ENCODE data around the gene SRD5A2. TPM values are rescaled to one million over a fixed set of nuclear protein-coding genes. Genes with fewer than 3 reads are reported as not detected.

The SRD5A2 gene
- total RNA-seq, 4 donors from 2014 or later = not detected

DNA sequence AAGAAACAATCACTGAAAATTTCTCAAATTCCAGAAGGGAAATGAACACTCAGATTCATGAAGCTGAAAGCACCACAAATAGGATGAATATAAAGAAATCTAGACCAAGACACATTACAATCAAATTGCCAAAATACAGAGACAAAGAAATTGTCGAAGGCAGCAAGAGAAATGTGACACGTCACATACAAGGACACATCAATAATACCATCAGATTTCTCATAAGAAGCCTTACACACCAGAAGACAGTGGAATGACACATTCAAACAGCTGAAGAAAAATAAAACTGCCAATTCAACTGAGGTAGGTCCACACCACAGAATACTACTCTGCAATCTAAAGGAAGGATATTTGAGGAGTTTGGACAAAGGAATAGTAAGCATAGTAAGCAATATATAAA lies 27.4 kb downstream of the SRD5A2 start:
- no peaks in the 10 kb centered on the region for H3K27me3 ChIP-seq
- 89 to 92% methylated on average over 2 of the region's 2 CpGs for WGBS, 2 donors
- no peaks in the 10 kb centered on the region for H3K4me1 ChIP-seq
- no peak overlapping the region for H3K4me3 ChIP-seq
- DNase-seq (ENCODE audit: low spot score in 2 of 2) = no peak
- H3K9me3 ChIP-seq = peaks cover 0 to 33% (median 0%) of the 10 kb centered on the region in 4 donors
- H3K36me3 ChIP-seq = no peaks in the 10 kb centered on the region
- H3K27ac ChIP-seq = no peak overlapping the region
- TF ChIP-seq, protein P1, sequence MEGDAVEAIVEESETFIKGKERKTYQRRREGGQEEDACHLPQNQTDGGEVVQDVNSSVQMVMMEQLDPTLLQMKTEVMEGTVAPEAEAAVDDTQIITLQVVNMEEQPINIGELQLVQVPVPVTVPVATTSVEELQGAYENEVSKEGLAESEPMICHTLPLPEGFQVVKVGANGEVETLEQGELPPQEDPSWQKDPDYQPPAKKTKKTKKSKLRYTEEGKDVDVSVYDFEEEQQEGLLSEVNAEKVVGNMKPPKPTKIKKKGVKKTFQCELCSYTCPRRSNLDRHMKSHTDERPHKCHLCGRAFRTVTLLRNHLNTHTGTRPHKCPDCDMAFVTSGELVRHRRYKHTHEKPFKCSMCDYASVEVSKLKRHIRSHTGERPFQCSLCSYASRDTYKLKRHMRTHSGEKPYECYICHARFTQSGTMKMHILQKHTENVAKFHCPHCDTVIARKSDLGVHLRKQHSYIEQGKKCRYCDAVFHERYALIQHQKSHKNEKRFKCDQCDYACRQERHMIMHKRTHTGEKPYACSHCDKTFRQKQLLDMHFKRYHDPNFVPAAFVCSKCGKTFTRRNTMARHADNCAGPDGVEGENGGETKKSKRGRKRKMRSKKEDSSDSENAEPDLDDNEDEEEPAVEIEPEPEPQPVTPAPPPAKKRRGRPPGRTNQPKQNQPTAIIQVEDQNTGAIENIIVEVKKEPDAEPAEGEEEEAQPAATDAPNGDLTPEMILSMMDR (IDR thresholded peaks at IDR 0.05) = no peak
- TF ChIP-seq EP300 (IDR thresholded peaks at IDR 0.05) (no peak), POLR2A (IDR thresholded peaks at IDR 0.05) (no peak)

DNA sequence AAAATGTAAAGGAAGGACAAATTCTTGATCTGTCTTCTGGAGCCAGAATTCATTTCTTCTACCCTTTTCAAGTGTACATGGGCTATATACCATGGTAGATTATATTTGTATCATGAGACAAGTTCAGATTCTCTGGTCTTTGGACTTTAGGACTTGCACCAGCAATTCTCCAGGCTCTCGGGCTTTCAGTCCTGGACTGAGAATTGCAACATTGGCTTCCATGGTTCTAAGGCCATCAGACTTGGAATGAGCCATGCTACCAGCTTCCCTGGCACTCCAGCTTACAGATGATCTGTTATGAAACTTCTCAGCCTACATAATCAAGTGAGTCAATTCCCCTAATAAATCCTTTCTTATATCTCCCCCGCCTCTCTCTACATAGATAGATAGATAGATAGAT lies 33.3 kb downstream of the SRD5A2 start:
- H3K9me3 ChIP-seq = peaks cover 0 to 28% (median 2%) of the 10 kb centered on the region in 4 donors
- H3K4me1 ChIP-seq = no peaks in the 10 kb centered on the region
- no peaks in the 10 kb centered on the region for H3K36me3 ChIP-seq
- WGBS, 2 donors = 79 to 83% methylated on average over 2 of the region's 2 CpGs
- no peak overlapping the region for H3K27ac ChIP-seq
- no peak for TF ChIP-seq POLR2A (IDR thresholded peaks at IDR 0.05)
- TF ChIP-seq, protein P1 (IDR thresholded peaks at IDR 0.05) = no peak
- no peak for TF ChIP-seq EP300 (IDR thresholded peaks at IDR 0.05)
- H3K4me3 ChIP-seq = no peak overlapping the region
- H3K27me3 ChIP-seq = no peaks in the 10 kb centered on the region
- DNase-seq (ENCODE audit: low spot score in 2 of 2) = no peak

DNA sequence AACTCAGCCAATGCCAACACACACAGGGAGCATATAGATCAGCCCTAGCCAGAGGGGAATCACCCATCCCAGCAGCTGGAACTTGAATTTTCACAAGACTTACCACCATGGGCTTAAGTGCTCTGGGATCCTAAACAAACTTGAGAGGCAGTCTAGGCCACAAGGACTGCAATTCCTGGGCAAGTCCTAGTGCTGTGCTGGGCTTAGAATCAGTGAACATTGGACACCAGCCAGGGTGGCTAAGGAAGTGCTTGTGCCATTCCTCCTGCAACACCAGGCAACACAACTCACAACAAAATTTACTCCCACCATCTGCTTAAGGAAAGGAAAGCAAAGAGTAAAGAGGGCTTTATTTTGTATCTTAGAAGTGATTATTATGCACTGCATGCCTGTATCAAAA lies 38.9 kb downstream of the SRD5A2 start:
- Histone ChIP-seq H3K9me3 (peaks cover 0 to 25% (median 2%) of the 10 kb centered on the region in 4 donors), H3K36me3 (no peaks in the 10 kb centered on the region), H3K4me3 (no peak overlapping the region), H3K4me1 (no peaks in the 10 kb centered on the region), H3K27me3 (no peaks in the 10 kb centered on the region), H3K27ac (no peak overlapping the region)
- no peak for TF ChIP-seq EP300 (IDR thresholded peaks at IDR 0.05)
- TF ChIP-seq POLR2A (IDR thresholded peaks at IDR 0.05) = no peak
- TF ChIP-seq, protein P1 (IDR thresholded peaks at IDR 0.05) = no peak
- DNase-seq (ENCODE audit: low spot score in 2 of 2) = no peak

DNA sequence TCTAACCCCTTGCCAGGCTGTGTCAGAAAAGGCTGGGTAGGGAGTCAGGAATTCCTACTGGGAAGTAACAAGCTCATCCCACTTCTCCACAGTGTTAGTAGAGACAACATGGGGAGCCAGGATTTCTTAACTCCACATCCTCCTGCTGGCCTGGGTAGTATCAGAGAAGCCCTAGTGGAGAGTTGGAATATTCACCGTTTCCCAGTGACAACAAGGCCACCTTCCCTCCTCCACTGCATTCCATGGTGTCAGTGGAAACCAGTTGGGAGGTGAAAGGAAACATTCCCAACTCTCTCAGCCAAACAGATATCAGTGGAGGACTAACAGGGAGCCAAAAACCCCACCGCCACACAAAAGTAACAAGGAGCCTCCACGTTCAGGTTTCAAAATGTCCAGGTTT lies 41.2 kb downstream of the SRD5A2 start:
- Histone ChIP-seq H3K4me3 (no peak overlapping the region), H3K4me1 (no peaks in the 10 kb centered on the region), H3K27me3 (no peaks in the 10 kb centered on the region), H3K27ac (no peak overlapping the region), H3K36me3 (no peaks in the 10 kb centered on the region), H3K9me3 (peaks cover 0 to 25% (median 2%) of the 10 kb centered on the region in 4 donors)
- WGBS, 2 donors = 52 to 53% methylated on average over 3 of the region's 3 CpGs
- DNase-seq (ENCODE audit: low spot score in 2 of 2) = no peak
- TF ChIP-seq EP300 (IDR thresholded peaks at IDR 0.05) = no peak
- TF ChIP-seq POLR2A (IDR thresholded peaks at IDR 0.05) = no peak
- TF ChIP-seq, protein P1 (IDR thresholded peaks at IDR 0.05) = no peak

DNA sequence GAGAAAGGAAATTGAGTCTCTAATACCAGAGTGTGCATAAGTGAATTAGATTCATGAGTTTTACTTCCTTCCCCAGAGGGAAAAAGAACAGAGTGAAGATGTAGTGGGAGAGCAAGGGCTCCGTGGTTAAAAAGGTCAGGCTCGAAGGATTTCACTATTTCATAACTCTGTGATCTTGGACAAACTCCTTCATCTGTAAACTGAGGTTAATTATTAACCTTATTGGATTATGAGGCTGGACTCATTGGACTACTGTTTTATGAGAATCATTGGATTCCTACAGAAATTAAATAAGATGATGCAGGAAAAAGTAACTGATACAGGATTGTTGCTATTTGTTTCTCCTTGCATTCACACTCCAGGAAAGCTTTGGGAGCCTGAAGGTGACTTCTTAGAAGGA lies 45.0 kb downstream of the SRD5A2 start:
- Histone ChIP-seq H3K9me3 (no peaks in the 10 kb centered on the region), H3K4me3 (no peak overlapping the region), H3K27me3 (no peaks in the 10 kb centered on the region), H3K27ac (no peak overlapping the region), H3K4me1 (no peaks in the 10 kb centered on the region), H3K36me3 (no peaks in the 10 kb centered on the region)
- WGBS, 2 donors = 59 to 73% methylated on average over 2 of the region's 2 CpGs
- no peak for TF ChIP-seq EP300 (IDR thresholded peaks at IDR 0.05)
- TF ChIP-seq, protein P1 (IDR thresholded peaks at IDR 0.05) = no peak
- TF ChIP-seq POLR2A (IDR thresholded peaks at IDR 0.05) = no peak
- no peak for DNase-seq (ENCODE audit: low spot score in 2 of 2)

All from tibial nerve (tissue), 4 donors.